H1 (cell line): ENCODE results near the gene CHD1.

Source experiments
- BRCA1 ChIP-seq: IDR thresholded peaks from 2 replicates; pipeline ENCODE4 v1.6.1; 2012; ENCODE audit warnings: low read depth, low read length, improper control_type of control experiment
- GTF2F1 ChIP-seq: IDR thresholded peaks from 2 replicates; pipeline ENCODE4 v1.6.1; 2012; ENCODE audit warnings: low read depth, low read length, improper control_type of control experiment, borderline replicate concordance
- RFX5 ChIP-seq: IDR thresholded peaks from 2 replicates; pipeline ENCODE4 v1.6.1; 2011; ENCODE audit warnings: low read depth, low read length, improper control_type of control experiment, borderline replicate concordance
- RNF2 ChIP-seq: fragments of 200-900, 300-1000 bp; sonication (generic); IDR thresholded peaks from 2 replicates; pipeline ENCODE4 v1.7.1; 2016; ENCODE audit warnings: borderline replicate concordance, low read depth, mild to moderate bottlenecking, antibody characterized with exemption, low read length; ENCODE audit not compliant: poor library complexity, severe bottlenecking; ENCODE audit errors: missing control alignments
- SUZ12 ChIP-seq: fragments of 200-600 bp; sonication (generic); IDR thresholded peaks from 2 replicates; pipeline ENCODE4 v1.6.1; 2012; ENCODE audit warnings: mild to moderate bottlenecking, inconsistent platforms, low read length, moderate library complexity, mixed read lengths
- TBP ChIP-seq: IDR thresholded peaks from 2 replicates; pipeline ENCODE4 v1.6.1; 2011; ENCODE audit warnings: low read depth, low read length, improper control_type of control experiment
- TF ChIP-seq, protein P1 (sequence below), 3 experiments: IDR thresholded peaks; 1 replicate in 2 of 3; 2 replicates in 1 of 3; pipeline versions ENCODE4 v1.5.1 to v1.6.1; 2011; ENCODE audit warnings: low read length in 3 of 3, mild to moderate bottlenecking in 3 of 3, inconsistent platforms in 2 of 3, low read depth in 1 of 3, moderate library complexity in 1 of 3; ENCODE audit not compliant: insufficient read depth in 1 of 3; ENCODE audit errors: control extremely low read depth in 1 of 3

DNA sequence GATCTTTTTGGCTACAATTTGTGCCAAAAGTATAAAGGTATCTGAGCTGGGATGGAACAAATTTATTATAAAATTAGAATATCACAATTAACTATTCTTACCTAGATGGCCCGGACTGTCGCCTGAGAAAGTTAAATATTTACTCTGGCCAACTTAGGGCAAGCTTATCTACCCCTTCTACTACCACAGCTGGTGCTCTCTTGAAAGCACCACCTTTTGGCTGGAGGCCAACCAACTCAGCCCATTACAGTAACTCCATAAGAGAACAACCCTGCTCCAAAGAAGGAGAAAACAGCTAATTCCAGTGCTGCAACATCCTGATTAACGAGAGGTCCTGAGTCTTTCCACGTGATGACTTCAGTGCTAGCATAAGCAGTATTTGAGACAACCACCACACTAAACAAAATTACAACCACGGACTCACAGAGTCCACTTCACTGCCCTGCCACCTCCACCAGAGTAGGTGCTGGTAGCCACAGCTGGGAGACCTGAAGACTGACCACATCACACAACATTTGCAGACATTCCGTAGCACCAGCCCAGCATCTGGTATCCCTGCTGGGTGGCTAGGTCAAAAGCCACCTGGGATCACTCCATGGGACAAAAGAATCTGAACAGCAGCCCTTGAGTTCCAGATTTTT lies 112.1 kb downstream of the CHD1 start:
- no peak for TF ChIP-seq BRCA1
- TF ChIP-seq, protein P1, sequence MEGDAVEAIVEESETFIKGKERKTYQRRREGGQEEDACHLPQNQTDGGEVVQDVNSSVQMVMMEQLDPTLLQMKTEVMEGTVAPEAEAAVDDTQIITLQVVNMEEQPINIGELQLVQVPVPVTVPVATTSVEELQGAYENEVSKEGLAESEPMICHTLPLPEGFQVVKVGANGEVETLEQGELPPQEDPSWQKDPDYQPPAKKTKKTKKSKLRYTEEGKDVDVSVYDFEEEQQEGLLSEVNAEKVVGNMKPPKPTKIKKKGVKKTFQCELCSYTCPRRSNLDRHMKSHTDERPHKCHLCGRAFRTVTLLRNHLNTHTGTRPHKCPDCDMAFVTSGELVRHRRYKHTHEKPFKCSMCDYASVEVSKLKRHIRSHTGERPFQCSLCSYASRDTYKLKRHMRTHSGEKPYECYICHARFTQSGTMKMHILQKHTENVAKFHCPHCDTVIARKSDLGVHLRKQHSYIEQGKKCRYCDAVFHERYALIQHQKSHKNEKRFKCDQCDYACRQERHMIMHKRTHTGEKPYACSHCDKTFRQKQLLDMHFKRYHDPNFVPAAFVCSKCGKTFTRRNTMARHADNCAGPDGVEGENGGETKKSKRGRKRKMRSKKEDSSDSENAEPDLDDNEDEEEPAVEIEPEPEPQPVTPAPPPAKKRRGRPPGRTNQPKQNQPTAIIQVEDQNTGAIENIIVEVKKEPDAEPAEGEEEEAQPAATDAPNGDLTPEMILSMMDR (IDR thresholded peaks at IDR 0.05; ENCODE audit: control extremely low read depth in 1 of 3, insufficient read depth in 1 of 3, low read depth in 1 of 3, low read length in 3 of 3), result no peak
- no peak for TF ChIP-seq TBP
- TF ChIP-seq SUZ12, result no peak
- no peak for TF ChIP-seq RFX5
- no peak for TF ChIP-seq RNF2
- TF ChIP-seq GTF2F1, result no peak
